ENCODE results near the gene PPP3CA.
"Not testable (repeated sequence)": the region's sequence is repeated elsewhere in the genome, so short reads cannot be mapped to it uniquely, and the experiment has no call there.

Gene PPP3CA

DNA sequence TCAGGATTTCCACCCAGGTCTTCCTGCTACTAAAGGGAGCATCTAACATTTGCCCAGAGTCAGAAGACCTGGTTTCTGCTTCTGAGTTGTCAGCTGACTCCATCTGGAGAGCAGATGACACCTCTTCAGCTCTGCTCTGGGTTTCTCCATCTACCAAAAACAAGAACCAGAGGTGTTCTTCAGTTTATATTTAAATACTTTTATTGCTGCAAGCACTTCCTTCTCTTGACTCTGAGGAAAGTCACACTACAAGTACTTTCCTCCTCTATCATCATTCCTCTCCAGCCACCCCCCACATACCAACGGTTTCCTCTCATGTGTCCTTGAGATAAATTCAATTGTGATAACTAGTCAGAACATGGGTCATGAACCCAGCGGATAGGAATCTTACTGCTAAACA, 88.4 kb downstream of the PPP3CA start:
- no peak for DNase-seq (ENCODE audit: extremely low read depth in 1 of 2, low read depth in 1 of 2)

DNA sequence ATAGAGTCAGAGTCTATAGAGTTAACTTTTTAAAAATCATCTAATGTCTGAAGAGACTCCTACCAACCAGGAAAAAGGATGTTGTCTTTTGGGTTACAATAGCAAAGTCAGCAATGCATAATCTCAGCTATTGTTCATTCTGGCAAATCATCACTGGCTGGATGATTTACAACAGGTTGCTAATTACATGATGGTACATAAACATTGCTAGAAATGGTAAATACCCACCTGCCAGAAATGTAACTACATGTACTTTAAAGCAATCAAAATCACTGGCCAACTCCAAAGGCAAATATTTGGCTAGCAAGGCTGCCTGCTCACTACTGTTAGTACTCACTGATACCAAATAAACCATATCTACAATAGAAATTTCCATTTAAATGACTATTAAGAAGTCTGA, 91.1 kb downstream of the PPP3CA start:
- DNase-seq (ENCODE audit: extremely low read depth in 1 of 2, low read depth in 1 of 2), result no peak

DNA sequence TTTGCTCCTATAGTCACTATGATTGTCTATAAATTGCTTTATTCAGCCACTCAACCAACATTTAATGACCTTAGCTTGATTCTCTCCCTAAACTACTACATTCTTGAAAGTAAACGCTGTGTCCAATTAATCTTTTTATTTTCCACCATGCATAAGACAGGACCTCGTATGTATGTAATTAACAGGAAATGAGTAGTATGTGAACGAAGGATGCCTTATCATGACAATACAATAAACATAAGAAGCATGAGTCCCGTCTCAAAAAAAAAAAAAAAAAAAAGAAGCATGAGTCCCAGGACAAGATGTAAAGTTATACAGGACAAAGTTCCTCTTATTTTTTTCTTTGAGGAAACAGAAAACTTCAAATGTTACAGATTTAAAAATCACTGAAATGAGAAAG, 92.5 kb downstream of the PPP3CA start:
- DNase-seq (ENCODE audit: extremely low read depth in 1 of 2, low read depth in 1 of 2), result no peak

DNA sequence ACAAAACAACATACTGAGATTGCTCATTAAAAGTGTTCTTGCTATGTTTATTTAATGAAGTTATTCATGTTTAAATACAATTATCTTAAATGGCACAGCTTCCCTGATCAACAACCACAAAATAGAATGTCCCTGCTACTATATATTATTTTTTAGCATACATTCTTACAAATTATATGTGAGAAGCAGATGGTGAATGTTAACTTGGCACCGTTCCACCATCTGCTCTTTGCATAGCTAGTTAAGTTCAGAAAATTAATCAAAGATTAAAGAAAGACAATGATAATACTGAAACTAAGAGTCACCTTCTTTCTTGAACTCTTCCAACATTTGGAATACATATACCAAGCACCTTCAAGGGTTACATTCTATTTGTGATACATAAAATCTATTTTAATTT, 94.2 kb downstream of the PPP3CA start:
- DNase-seq (ENCODE audit: extremely low read depth in 1 of 2, low read depth in 1 of 2), result no peak

DNA sequence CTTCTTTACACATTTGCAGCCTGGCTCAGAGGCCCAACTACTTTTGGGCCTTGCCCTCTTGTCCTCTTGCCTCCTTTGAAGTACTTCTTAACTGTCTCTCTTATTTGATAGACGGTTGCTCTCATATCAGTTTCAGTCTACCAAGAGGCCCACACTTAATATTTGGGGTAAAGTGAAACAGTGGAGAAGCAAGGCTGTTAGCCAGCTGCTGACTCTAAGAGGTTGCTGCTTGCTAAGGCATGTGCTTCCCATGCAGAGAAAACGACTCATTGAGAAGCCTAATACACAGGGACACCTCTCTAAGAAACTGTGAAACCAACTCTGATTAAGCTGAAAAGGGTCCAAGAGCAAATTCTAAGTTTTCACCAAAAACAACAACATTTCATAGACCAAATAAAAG, 94.6 kb downstream of the PPP3CA start:
- DNase-seq (ENCODE audit: extremely low read depth in 1 of 2, low read depth in 1 of 2), result no peak

DNA sequence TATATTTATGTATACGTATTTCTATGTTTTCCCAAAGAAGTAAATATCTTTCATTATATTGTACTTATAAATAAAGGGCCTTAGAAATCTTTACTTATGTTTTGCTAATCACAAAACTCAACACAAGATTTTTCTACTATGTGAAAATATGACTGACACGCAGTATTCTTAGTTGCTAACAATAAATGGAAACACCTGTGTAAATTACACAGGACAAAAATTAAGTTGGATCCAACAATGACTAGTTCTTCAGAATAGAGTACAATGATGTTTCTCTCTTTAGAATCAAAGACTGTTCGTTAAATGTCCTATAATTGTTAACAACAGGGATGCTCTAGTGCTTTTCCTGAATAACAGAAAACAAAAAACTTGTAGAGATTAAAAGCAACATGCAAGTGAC, 96.1 kb downstream of the PPP3CA start:
- no peak for DNase-seq (ENCODE audit: extremely low read depth in 1 of 2, low read depth in 1 of 2)

DNA sequence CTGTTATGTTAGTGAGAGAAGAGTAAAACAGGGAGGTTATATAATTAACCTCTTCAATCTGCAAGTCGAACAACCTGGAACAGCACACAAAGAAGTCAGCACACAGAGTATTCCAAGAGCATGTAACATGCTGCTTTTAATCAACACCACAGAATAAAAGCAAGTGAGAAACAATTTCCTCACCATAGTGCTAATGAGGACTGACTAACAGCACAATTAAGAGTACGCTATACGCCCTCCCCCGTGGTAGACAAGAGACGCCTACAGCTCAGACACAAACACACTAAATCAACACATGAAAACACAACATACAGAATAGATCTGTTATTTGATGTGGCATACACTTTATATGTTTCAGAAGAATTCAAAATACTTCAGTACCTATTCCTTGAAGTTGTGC, 103.0 kb downstream of the PPP3CA start:
- no peak for DNase-seq (ENCODE audit: extremely low read depth in 1 of 2, low read depth in 1 of 2)

DNA sequence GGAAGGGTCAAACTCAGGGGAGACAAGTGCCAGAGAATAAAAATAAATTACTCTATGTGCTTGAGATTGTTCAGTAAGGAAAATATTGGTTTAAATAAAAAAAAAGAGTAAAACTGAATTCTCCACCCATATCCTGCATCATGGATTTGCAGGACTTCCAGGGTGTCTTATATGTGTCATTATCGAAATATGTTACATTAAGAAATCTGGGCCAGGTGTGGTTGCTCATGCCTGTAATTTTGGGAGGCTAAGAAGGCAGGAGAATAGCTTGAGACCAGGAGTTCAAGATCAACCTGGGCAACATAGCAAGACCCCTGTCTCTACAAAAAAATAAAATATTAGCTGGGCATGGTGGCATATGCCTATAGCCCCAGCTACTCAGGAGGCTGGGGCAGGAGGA, 104.9 kb downstream of the PPP3CA start:
- no peak for DNase-seq (ENCODE audit: extremely low read depth in 1 of 2, low read depth in 1 of 2)

DNA sequence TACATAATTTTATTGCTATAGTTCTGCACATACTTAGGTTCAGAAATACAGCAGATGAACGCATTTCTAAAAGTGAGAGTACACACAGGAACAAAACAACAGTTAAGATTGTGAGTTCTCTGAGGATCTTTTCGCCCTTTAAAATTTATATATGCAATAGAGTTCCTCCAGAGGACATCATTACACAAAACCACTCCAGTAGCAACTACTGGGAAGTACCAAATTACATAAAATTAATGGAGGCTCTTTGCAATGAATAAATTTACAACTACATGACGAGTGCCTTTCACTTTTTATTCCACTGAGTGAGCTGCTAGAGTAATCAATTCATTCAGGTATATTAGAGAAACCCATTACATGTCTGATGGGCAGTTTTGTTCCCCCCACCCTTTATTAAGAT, 107.2 kb downstream of the PPP3CA start:
- no peak for DNase-seq (ENCODE audit: extremely low read depth in 1 of 2, low read depth in 1 of 2)

DNA sequence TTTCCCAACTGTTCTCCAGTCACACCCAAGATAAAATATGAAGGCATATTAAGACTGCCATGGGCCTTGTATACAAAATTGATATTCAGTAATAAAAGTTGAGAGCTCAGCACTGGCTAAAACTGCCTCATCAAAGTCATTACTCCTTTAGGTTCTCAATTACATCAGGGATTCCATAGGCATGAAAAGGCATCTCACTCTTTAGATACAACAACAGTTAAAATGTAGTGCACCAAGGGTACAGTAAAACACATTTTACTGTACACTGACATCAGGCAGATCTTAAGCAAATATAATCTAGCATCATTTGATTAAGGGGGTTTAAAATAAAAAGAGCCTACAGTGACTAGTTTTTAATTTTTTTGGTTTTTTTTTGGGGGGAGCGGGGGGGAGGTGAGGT, 107.7 kb downstream of the PPP3CA start:
- DNase-seq (ENCODE audit: extremely low read depth in 1 of 2, low read depth in 1 of 2), result no peak

DNA sequence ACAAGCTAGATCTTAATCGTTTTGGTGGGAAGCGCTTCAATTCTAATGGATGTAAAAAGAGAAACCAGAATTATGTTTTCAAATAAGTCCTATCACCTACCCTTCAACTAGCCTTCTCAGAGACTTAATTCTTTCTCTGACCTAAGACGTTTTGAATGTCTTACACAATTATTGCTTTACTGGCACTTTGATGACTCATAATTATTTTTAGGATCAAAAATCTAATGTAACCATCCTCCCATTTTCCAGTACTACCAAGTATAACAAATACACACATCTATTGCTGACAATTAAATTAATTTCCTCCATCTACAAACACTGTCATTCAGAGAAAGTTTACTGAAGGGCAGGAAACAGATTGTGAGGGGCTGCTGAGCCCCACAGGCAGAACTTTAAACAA, 108.6 kb downstream of the PPP3CA start:
- DNase-seq (ENCODE audit: extremely low read depth in 1 of 2, low read depth in 1 of 2), result no peak

DNA sequence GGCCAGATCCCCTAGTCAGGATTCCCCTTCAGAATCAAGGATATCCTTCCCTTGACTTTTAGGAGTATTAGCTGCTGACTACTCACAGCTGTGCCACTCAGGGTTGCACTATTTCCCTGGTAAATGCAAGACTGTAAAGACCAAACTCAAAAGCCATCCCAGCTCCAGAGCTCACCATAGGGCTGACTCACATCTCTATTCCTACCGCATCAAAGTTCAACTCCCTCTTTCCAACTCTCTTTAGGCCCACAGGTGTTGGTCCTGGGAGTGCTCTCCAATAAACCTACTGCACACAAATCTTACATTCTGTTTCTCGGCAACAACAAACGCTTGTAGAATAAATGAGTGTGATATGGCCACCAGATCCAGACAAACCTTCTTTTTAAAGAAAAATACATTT, 109.6 kb downstream of the PPP3CA start:
- DNase-seq (ENCODE audit: extremely low read depth in 1 of 2, low read depth in 1 of 2), result no peak

DNA sequence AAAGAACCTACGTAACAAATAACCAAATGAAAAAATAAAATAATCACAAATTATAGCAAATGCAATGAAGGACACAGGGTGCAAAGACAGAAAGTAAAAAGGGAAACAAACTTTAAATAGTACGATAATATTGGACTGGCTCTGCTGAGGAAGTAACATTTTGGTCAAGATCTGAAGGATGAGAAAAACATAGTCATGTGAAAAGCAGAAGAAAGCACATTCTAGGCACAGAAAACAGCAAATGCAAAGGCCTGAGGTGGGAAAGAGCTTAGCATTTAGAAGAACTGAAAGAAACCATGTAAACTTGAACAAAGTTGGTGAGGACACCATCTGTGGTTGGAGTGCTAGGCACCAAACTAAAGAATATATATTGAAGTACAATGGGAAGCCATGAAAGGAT, 111.2 kb downstream of the PPP3CA start:
- no peak for DNase-seq (ENCODE audit: extremely low read depth in 1 of 2, low read depth in 1 of 2)

DNA sequence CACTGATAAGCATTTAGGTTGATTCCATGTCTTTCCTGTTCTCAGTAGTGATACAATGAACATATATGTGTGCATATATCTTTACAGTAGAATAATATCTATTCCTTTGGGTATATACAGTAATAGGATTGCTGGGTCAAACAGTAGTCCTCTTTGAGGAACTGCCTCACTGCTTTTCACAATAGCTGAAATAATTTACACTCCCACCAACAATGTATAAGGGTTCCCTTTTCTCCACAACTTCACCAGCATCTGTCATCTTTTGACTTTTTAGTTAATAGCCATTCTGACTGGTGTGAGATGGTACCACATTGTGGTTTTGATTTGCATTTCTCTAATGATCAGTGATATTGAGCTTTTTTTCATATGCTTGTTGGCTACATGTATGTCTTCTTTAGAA, 113.2 kb downstream of the PPP3CA start:
- not testable (repeated sequence) for DNase-seq (ENCODE audit: extremely low read depth in 1 of 2, low read depth in 1 of 2)

DNA sequence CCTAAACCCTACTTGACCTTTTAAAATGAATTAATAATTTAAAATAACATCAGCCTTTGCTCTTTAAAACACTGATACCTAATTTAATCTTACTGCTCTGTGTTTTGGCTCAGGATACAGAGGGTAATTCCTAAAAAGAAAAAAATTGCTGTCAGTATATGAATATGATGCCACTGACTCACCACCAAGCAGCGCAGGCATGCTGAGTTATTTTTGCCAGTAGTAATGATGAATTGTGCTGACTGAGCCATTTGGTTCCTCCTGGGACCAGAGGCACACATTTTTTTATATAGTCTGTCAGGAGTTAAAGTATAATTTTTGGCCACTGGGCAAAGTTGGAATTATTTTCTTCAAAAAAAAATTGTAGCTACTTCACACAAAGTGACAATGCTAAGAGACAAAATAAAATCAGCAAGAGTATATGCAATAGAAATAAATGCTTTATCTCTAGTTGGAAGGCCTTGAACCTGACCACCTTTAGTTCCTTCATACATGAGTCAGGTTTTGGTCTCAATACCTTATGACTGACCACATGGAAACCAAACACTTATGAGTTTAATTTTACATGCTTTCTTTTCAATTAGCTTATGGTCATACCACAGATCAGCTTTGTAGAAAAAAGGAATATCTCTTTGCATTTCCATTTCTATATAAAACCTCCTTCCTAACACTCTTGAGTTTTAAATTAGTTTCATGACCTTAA, 115.1 kb downstream of the PPP3CA start:
- DNase-seq (ENCODE audit: extremely low read depth in 1 of 2, low read depth in 1 of 2), result no peak

DNA sequence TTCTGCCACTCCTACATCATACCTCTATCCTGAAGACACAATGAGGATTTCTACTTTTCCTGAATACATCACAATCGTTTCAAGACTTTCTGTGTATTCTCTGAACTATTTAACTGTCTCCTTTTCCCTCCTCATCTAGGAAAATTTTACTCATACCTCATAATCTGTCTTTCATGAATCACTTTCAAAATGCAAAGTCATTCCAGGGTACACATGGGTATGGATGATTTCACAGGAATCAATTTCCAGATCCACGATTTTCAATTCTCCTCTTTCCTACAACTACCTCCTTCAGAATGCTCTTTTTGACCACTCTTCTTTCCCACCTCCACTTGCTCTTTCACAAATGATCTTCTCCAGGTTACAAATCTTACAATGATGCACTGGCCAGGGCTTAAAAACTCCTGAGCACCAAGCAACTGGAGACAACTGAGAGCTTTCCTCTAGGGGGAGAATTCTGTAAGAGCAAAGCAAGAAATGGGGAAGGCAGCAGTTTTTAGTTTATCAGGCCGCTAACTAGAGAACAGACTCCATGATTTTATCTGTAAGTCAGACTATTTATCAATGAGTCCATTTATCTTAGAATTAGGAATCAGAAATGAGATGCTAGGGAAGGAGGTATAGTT, 116.4 kb downstream of the PPP3CA start:
- no peak for DNase-seq (ENCODE audit: extremely low read depth in 1 of 2, low read depth in 1 of 2)

DNA sequence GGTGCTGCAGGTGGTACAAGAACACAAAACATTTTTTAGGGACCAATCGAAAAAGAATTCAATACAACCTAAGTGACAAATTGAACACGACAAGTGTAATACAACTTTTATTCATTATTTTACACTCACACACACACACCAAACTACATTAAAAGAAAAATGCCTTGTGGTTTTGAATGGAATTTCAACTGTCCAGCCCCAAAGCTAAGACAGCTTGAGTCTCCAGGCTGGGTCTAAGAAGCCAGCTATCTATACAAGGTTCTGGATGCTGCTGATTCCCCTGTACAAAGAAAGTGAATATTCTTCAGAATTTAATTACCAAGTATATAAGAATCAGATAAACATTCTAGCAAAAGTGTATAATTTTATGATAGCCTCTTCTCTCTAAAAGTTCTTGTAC, 118.2 kb downstream of the PPP3CA start:
- DNase-seq (ENCODE audit: extremely low read depth in 1 of 2, low read depth in 1 of 2), result no peak

DNA sequence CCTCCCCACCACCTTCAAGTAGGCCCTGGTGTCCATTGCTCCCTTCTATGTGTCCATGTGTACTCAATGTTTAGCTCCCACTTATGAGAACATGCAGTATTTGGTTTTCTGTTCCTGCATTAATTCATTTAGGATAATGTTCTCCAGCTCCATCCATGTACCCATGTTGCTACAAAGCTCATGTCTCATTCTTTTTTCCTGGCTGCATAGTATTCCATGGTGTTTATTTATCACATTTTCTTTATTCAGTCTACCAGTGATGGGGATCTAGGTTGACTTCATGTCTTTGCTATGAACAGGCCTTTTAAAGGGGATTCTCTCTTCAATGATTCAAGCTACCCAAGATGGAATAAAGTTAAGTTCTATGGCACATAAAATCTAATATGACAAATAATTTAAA, 119.6 kb downstream of the PPP3CA start:
- no peak for DNase-seq (ENCODE audit: extremely low read depth in 1 of 2, low read depth in 1 of 2)

DNA sequence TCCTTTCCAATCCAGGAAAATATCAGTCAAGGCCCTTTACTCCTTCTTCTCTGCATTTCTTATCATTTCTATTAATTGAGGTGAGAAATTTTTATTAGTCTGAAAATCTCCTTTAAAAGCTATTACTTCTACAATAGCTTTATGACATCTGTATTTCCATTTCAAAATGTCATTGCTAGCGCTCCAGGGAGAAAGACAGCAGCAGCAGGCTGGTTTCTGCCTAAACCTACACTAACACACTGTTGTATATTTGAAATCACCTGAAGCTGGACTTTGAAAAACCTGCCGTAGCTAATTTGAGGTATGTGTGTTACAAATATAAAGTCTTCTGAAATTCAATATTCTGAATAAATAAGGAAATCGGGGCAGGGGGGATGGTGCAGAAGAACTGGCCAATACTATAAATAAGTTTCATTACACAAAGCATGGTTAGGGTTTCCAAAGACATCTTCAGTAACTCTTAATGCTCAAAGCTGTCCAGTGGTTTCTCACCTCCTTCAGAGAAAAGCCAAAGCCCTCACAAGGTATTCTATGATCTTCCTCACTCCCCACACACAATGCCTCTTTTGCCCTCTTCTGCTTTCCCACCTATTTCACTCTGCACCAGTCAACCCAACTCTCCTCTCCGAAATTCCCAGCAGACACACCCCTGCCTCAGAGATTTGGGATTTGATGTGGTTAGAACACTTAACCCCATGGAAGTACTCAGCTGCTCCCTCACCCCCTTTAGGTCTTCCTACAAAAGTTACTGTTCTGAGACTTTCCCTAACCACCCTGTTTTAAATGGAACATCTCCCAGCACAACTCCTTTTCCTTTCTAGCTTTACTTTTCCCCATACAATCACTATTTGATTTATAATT, 122.7 kb downstream of the PPP3CA start:
- no peak for DNase-seq (ENCODE audit: extremely low read depth in 1 of 2, low read depth in 1 of 2)

DNA sequence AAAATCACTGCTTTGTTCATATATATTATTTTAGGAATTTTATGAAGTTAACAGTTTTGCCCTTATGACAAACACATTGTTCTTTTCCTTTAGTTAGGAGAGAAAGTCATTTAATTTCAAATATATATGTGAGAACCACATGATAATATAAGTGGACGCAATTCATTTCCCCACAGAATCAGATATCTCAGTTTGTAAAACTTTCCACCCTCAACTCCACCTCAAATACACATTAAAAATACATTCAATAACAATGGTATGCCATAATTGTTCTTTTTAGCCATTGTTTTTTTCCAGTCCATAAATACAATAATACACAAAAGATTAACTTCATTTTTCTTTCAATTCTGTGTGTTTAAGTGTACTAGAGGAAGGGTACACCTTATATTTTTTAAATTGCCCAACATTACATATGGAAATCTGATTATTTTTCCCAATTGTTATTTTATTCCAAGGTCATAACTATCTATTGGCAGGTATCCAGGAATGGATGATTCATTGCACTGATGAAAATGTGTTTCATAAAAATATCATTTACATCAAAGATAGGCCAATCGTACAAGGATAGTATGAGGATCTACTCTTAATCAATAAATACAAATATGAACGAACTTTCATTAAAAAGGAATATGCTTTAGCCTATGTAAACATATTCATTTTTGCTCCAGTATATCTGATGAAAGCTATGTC, 125.0 kb downstream of the PPP3CA start:
- no peak for DNase-seq (ENCODE audit: extremely low read depth in 1 of 2, low read depth in 1 of 2)

DNA sequence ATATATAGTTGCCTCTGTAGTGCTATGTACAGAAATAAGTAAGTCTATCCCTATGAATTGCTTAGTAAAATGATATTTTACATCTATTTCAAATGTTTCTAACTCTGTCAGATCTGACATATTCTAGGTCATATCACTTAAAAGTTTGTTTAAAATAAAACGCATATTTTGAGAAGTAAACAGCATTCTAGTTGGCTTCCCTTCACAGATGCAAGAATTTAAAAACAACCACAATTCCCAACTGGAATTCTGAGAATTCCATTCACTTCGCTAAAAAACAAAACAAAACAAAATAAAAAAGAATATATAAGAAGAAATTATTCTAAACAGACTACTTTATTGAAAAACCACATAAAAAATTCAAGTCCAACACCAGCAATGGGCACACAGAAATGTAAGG, 126.0 kb downstream of the PPP3CA start:
- no peak for DNase-seq (ENCODE audit: extremely low read depth in 1 of 2, low read depth in 1 of 2)
